ENCODE results near the gene TXNDC11.
A peak's percentile ranks its signal among the peaks of the same experiment; 100 is the strongest.

The TXNDC11 gene

GRCh38 chr16:11705311-11706025 lies 37.2 kb downstream of the TXNDC11 start:
- TF ChIP-seq CTCF (IDR thresholded peaks at IDR 0.05; ENCODE audit: low read depth, low read length), result no peak
- DNase-seq (ENCODE audit: low read depth in 2 of 2), result no peak
- no peak overlapping the region for H3K4me3 ChIP-seq (replicated peaks in 1 of 2; ENCODE audit: low read depth in 2 of 2, low read length in 2 of 2)

- DNase-seq (ENCODE audit: low read depth in 2 of 2), result peak; percentile 29 to 39
- no peak overlapping the region for H3K4me3 ChIP-seq (replicated peaks in 1 of 2; ENCODE audit: low read depth in 2 of 2, low read length in 2 of 2)
- no peak for TF ChIP-seq CTCF (IDR thresholded peaks at IDR 0.05; ENCODE audit: low read depth, low read length)
Measured at GRCh38 chr16:11700264-11701029, 42.2 kb downstream of the TXNDC11 start.

- no peak for TF ChIP-seq CTCF (IDR thresholded peaks at IDR 0.05; ENCODE audit: low read depth, low read length)
- no peak overlapping the region for H3K4me3 ChIP-seq (replicated peaks in 1 of 2; ENCODE audit: low read depth in 2 of 2, low read length in 2 of 2)
- no peak for DNase-seq (ENCODE audit: low read depth in 2 of 2)
Measured at GRCh38 chr16:11699234-11699894, 43.3 kb downstream of the TXNDC11 start.

- peak; percentile 5 for TF ChIP-seq CTCF (IDR thresholded peaks at IDR 0.05; ENCODE audit: low read depth, low read length)
- H3K4me3 ChIP-seq (replicated peaks in 1 of 2; ENCODE audit: low read depth in 2 of 2, low read length in 2 of 2), result no peak overlapping the region
- DNase-seq (ENCODE audit: low read depth in 2 of 2), result peak in 1 of 2 donors; percentile 57
Measured at GRCh38 chr16:11698271-11698689, 44.4 kb downstream of the TXNDC11 start.

- TF ChIP-seq CTCF (IDR thresholded peaks at IDR 0.05; ENCODE audit: low read depth, low read length), result no peak
- DNase-seq (ENCODE audit: low read depth in 2 of 2), result no peak
- H3K4me3 ChIP-seq (replicated peaks in 1 of 2; ENCODE audit: low read depth in 2 of 2, low read length in 2 of 2), result no peak overlapping the region
Measured at GRCh38 chr16:11697319-11697718, 45.3 kb downstream of the TXNDC11 start.

- no peak for TF ChIP-seq CTCF (IDR thresholded peaks at IDR 0.05; ENCODE audit: low read depth, low read length)
- DNase-seq (ENCODE audit: low read depth in 2 of 2), result no peak
Measured at GRCh38 chr16:11696266-11697012, 46.2 kb downstream of the TXNDC11 start.

More at GRCh38 chr16:11696266-11697012, 46.2 kb downstream of the TXNDC11 start:
- no peak overlapping the region for H3K4me3 ChIP-seq (replicated peaks in 1 of 2; ENCODE audit: low read depth in 2 of 2, low read length in 2 of 2)
